Erythroblast (primary cell): Measurements from ENCODE around the gene SPRR3.

Source experiments
- GATA1 ChIP-seq: IDR thresholded peaks from 2 replicates; pipeline ENCODE4 v1.6.1; 2011; ENCODE audit warnings: low read depth, mild to moderate bottlenecking, control low read depth, low read length, moderate library complexity
- POLR2A ChIP-seq: IDR thresholded peaks from 2 replicates; pipeline ENCODE4 v1.6.1; 2011; ENCODE audit warnings: mild to moderate bottlenecking, low read length

DNA sequence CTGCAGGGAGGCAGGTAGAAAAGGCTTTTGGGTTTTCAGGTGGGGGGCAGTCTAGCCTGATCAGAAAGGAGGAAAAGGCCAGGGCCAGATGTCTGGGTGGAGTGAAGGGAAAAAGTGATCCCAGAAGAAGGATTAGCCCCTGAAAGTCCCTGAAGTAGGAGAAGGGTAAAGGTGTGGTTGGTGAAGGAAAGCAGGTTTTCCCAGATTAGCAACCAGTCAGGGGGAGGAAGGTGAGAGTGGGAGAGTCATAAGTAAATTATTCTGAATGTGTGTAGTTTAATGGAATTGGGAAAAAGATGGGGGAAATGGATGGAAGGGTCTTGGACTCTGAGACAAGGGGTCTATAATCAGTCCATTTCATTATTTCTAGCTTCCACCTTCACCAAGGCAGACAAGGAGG lies 18.3 kb upstream of the SPRR3 start:
- no peak for TF ChIP-seq POLR2A
- TF ChIP-seq GATA1 = no peak
